HL-60 (cell line): Measurements from ENCODE around the gene SNCG.

Source experiments
- CTCF ChIP-seq: IDR thresholded peaks from one replicate; pipeline ENCODE4 v1.5.1; 2011; ENCODE audit warnings: low read length, control low read depth, inconsistent platforms; ENCODE audit not compliant: insufficient read depth
- REST ChIP-seq: IDR thresholded peaks from 2 replicates; pipeline ENCODE4 v1.6.1; 2012; ENCODE audit warnings: low read depth; ENCODE audit not compliant: insufficient replicate concordance

DNA sequence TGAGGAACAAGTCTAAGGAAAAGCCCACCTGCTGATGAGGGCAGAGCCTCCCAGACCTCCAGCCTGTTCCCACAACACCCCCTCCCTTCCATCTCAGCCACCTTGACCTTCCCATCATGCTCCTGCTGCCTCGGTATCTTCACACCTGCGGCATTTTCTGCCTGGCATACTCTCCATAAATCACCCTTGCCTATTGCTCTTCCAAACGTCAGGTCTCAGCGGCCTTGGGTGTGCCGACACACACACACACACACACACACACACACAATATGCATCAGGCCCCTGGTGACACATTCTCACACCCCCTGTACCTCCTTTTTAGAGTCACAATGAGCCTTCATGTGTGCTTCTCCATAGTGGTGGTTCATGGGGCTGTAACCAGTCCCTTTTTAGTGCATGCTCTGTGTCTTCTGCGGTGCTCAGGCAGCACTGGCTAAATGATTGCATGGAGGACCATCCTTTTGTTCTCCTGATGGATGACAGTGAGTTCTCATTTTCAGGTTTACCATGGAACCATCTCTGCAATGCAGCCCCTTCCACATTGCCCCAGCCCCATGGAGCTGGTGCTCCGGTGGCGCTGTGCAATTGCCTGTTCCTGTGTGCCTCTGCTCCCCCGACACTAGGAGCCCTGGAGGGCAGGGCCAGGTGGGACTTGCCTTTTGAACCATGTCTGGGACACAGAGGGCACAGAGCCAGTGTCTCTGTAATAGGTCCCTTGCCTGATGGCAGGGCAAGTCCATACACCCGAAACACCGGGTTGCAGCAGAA, 14.4 kb downstream of the SNCG start:
- no peak for TF ChIP-seq CTCF
- TF ChIP-seq REST: no peak
